Upper lobe of left lung (tissue), 6 donors: ENCODE results near the gene LPGAT1. TPM values are rescaled to one million over a fixed set of nuclear protein-coding genes. Genes with fewer than 3 reads are reported as not detected.

Experiments
- ATAC-seq, 2 donors: fragments of 200-7000 bp; cut with Tn5 transposase; one replicate each; pipeline ENCODE4 v1.9.1; 2022; ENCODE audit warnings: mild to moderate bottlenecking in 2 of 2, moderate library complexity in 2 of 2; ENCODE audit not compliant: low FRiP score in 2 of 2
- DNase-seq, 2 donors: peaks; one replicate each; pipeline ENCODE4 v3.0.0-alpha.2; 2019 to 2020
- H3K27ac ChIP-seq, 4 donors: fragments of 200-600 bp; sonication (generic); one replicate each; pipeline ENCODE4 v1.5.1; 2016 to 2019
- H3K27me3 ChIP-seq, 4 donors: fragments of 200-600 bp; sonication (generic); one replicate each; pipeline ENCODE4 v1.5.1; 2017 to 2019
- H3K36me3 ChIP-seq, 4 donors: fragments of 200-600 bp; sonication (generic); one replicate each; pipeline ENCODE4 v1.5.1; 2016 to 2019
- H3K4me1 ChIP-seq, 4 donors: fragments of 200-600 bp; sonication (generic); one replicate each; pipeline ENCODE4 v1.5.1; 2018 to 2019
- H3K4me3 ChIP-seq, 4 donors: fragments of 200-600 bp; sonication (generic); one replicate each; pipeline ENCODE4 v1.5.1; 2017 to 2019; ENCODE audit warnings: mild to moderate bottlenecking in 2 of 4, moderate library complexity in 1 of 4
- H3K9me3 ChIP-seq, 4 donors: fragments of 200-600 bp; sonication (generic); one replicate each; pipeline ENCODE4 v1.5.1; 2018 to 2019
- EP300 ChIP-seq, 4 donors: sonication (generic); formaldehyde crosslinking; IDR thresholded peaks; one replicate each; pipeline ENCODE4 v1.5.1; 2017; ENCODE audit warnings: antibody characterized with exemption in 4 of 4, control low read depth in 2 of 4
- POLR2A ChIP-seq, 4 donors: fragments of 450-650 bp; IDR thresholded peaks; one replicate each; pipeline ENCODE4 v1.5.1; 2016 to 2017; ENCODE audit warnings: antibody characterized with exemption in 4 of 4, mild to moderate bottlenecking in 2 of 4
- POLR2AphosphoS5 ChIP-seq, 2 donors: sonication (generic); formaldehyde crosslinking; IDR thresholded peaks; one replicate each; pipeline ENCODE4 v1.5.1; 2017; ENCODE audit warnings: antibody characterized with exemption in 2 of 2
- WGBS, 2 donors: methylation state at CpG; one replicate each; pipeline ENCODE4 v1.1.5; 2017 to 2018; 5-methylcytosine and 5-hydroxymethylcytosine counted together
- total RNA-seq, 6 donors: library from RNA; depleted of rRNA in 4 of 6; stranded (reverse); fragments of >200 nt in 4 of 6; gene quantifications; one replicate each; pipeline versions ENCODE4 v1.1.0 to v1.2.1, GENCODE V29; 2016 to 2021
- TF ChIP-seq, protein P1 (sequence below), 6 experiments: fragments of 450-650 bp in 4 of 6; fragments of 200-600 bp in 2 of 6; sonication (generic) in 2 of 6; IDR thresholded peaks; one replicate each; pipeline ENCODE4 v1.5.1; 2016 to 2019; ENCODE audit warnings: antibody characterized with exemption in 6 of 6
- donor health status: DM: no; HTN: no; CAD: no; lungs with moderate emphysema.
- donor health status: DM: no; HTN: yes; CAD: no; lungs with severe emphysema.

LPGAT1 gene
- total RNA-seq, 6 donors from 2014 or later = 21.0 to 47.8 (median 33.1) TPM

GRCh38 chr1:211708926-211709325 is 121.6 kb downstream of the LPGAT1 start:
- H3K4me1 ChIP-seq = no peaks in the 10 kb centered on the region
- no peak overlapping the region for H3K4me3 ChIP-seq
- ATAC-seq = no peak
- 85 to 87% methylated on average over 4 of the region's 4 CpGs for WGBS, 2 donors
- no peak overlapping the region for H3K27ac ChIP-seq
- H3K27me3 ChIP-seq = no peaks in the 10 kb centered on the region
- no peaks in the 10 kb centered on the region for H3K36me3 ChIP-seq
- no peaks in the 10 kb centered on the region for H3K9me3 ChIP-seq
- no peak for DNase-seq
- TF ChIP-seq, protein P1, sequence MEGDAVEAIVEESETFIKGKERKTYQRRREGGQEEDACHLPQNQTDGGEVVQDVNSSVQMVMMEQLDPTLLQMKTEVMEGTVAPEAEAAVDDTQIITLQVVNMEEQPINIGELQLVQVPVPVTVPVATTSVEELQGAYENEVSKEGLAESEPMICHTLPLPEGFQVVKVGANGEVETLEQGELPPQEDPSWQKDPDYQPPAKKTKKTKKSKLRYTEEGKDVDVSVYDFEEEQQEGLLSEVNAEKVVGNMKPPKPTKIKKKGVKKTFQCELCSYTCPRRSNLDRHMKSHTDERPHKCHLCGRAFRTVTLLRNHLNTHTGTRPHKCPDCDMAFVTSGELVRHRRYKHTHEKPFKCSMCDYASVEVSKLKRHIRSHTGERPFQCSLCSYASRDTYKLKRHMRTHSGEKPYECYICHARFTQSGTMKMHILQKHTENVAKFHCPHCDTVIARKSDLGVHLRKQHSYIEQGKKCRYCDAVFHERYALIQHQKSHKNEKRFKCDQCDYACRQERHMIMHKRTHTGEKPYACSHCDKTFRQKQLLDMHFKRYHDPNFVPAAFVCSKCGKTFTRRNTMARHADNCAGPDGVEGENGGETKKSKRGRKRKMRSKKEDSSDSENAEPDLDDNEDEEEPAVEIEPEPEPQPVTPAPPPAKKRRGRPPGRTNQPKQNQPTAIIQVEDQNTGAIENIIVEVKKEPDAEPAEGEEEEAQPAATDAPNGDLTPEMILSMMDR (IDR thresholded peaks at IDR 0.05) = no peak
- no peak for TF ChIP-seq EP300 (IDR thresholded peaks at IDR 0.05)
- no peak for TF ChIP-seq POLR2AphosphoS5 (IDR thresholded peaks at IDR 0.05)
- no peak for TF ChIP-seq POLR2A (IDR thresholded peaks at IDR 0.05)

GRCh38 chr1:211708006-211708405 is 122.6 kb downstream of the LPGAT1 start:
- no peaks in the 10 kb centered on the region for H3K27me3 ChIP-seq
- 92 to 94% methylated on average over 6 of the region's 6 CpGs for WGBS, 2 donors
- no peak for DNase-seq
- H3K36me3 ChIP-seq = no peaks in the 10 kb centered on the region
- H3K9me3 ChIP-seq = no peaks in the 10 kb centered on the region
- no peak overlapping the region for H3K27ac ChIP-seq
- no peak overlapping the region for H3K4me3 ChIP-seq
- ATAC-seq = no peak
- no peak for TF ChIP-seq POLR2A (IDR thresholded peaks at IDR 0.05)
- TF ChIP-seq, protein P1 (IDR thresholded peaks at IDR 0.05) = no peak
- H3K4me1 ChIP-seq = no peaks in the 10 kb centered on the region

DNA sequence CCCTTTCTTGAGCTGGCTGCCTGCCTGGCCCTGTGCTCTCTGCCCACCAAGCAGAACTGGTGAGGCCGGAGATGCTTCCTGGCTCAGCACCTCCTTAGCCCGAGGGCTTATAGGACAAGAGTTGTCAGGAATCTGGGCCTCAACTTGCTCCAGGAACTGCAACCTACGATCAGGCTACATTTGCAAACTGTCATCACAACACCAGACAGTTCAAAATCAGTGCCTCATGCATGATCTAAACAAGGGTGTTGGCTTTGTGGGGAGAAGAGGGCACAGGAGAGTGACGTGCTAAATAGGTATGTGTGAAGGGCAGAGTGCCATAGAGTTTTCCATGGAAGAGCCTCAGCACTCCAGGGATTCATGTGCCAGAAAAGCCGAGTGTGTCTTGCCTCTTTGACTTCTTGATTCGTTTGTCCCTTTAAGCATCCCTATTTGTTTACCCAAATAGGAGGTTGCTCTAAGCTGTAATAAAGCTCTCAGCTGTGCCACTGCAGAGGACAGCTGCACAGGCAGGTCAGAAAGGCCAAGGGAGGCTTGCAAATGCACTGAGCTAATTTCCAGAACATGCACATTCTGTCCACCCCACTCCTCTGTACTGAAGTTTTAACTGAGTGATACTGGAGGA is 125.0 kb downstream of the LPGAT1 start:
- ATAC-seq (no peak), DNase-seq (no peak)
- WGBS, 2 donors = 64 to 71% methylated on average over 6 of the region's 6 CpGs

GRCh38 chr1:211704543-211704942 is 126.0 kb downstream of the LPGAT1 start:
- no peaks in the 10 kb centered on the region for H3K4me1 ChIP-seq
- whole genome bisulfite sequencing, 2 donors = 88 to 100% methylated on average over 2 to 3 of the region's 3 CpGs
- ATAC-seq = no peak
- no peak for TF ChIP-seq POLR2AphosphoS5 (IDR thresholded peaks at IDR 0.05)
- TF ChIP-seq EP300 (IDR thresholded peaks at IDR 0.05) = no peak
- TF ChIP-seq, protein P1 (IDR thresholded peaks at IDR 0.05) = no peak
- no peak for TF ChIP-seq POLR2A (IDR thresholded peaks at IDR 0.05)
- no peaks in the 10 kb centered on the region for H3K36me3 ChIP-seq
- no peak overlapping the region for H3K4me3 ChIP-seq
- no peaks in the 10 kb centered on the region for H3K9me3 ChIP-seq
- H3K27ac ChIP-seq = no peak overlapping the region
- no peak for DNase-seq
- no peaks in the 10 kb centered on the region for H3K27me3 ChIP-seq

More for the DNA sequence above, 125.0 kb downstream of the LPGAT1 start:
- no peaks in the 10 kb centered on the region for H3K36me3 ChIP-seq
- H3K9me3 ChIP-seq = no peaks in the 10 kb centered on the region
- H3K4me1 ChIP-seq = no peaks in the 10 kb centered on the region
- no peak overlapping the region for H3K27ac ChIP-seq
- no peaks in the 10 kb centered on the region for H3K27me3 ChIP-seq
- no peak overlapping the region for H3K4me3 ChIP-seq
- TF ChIP-seq POLR2A (IDR thresholded peaks at IDR 0.05) = no peak
- TF ChIP-seq, protein P1 (IDR thresholded peaks at IDR 0.05) = no peak
- no peak for TF ChIP-seq EP300 (IDR thresholded peaks at IDR 0.05)
- no peak for TF ChIP-seq POLR2AphosphoS5 (IDR thresholded peaks at IDR 0.05)
